Naive B cell (primary cell): Measurements from ENCODE around the gene TRAF3. TPM values are rescaled to one million over a fixed set of nuclear protein-coding genes. Genes with fewer than 3 reads are reported as not detected.
A peak's percentile ranks its signal among the peaks of the same experiment; 100 is the strongest.

Experiments
- ATAC-seq, 2 donors: fragments of 150-1000 bp; cut with Tn5 transposase; 2 replicates each; pipeline ENCODE4 v1.10.0; 2021; ENCODE audit warnings: low read depth in 2 of 2, mild to moderate bottlenecking in 2 of 2, moderate library complexity in 2 of 2
- DNase-seq: peaks from one replicate; pipeline ENCODE4 v3.0.0; 2022
- H3K27ac Mint-ChIP-seq, 6 donors: one replicate each; pipeline ENCODE4 v1.8.0; 2020 to 2022; ENCODE audit warnings: mild to moderate bottlenecking in 6 of 6, mixed read lengths in 6 of 6, moderate library complexity in 5 of 6, inconsistent platforms in 2 of 6
- H3K27me3 Mint-ChIP-seq, 3 donors: one replicate each; pipeline ENCODE4 v1.8.0; 2021 to 2022; ENCODE audit warnings: mixed read lengths in 3 of 3, mild to moderate bottlenecking in 1 of 3
- H3K36me3 Mint-ChIP-seq, 2 donors: one replicate each; pipeline ENCODE4 v1.8.0; 2020 to 2022; ENCODE audit warnings: mixed read lengths in 2 of 2, inconsistent platforms in 1 of 2, mild to moderate bottlenecking in 1 of 2
- H3K4me1 Mint-ChIP-seq, 3 donors: one replicate each; pipeline ENCODE4 v1.8.0; 2020 to 2022; ENCODE audit warnings: mixed read lengths in 3 of 3, inconsistent platforms in 1 of 3, mild to moderate bottlenecking in 1 of 3, moderate library complexity in 1 of 3
- H3K4me3 Mint-ChIP-seq, 8 donors: one replicate each; pipeline ENCODE4 v1.8.0; 2020 to 2022; ENCODE audit warnings: mild to moderate bottlenecking in 8 of 8, mixed read lengths in 8 of 8, moderate library complexity in 8 of 8, inconsistent platforms in 2 of 8
- H3K9me3 Mint-ChIP-seq, 7 donors: one replicate each; pipeline ENCODE4 v1.8.0; 2020 to 2022; ENCODE audit warnings: mixed read lengths in 7 of 7, mild to moderate bottlenecking in 5 of 7, inconsistent platforms in 2 of 7, moderate library complexity in 1 of 7
- polyA plus RNA-seq, 6 donors: library from polyadenylated mRNA; unstranded; fragments of 300-500 nt; fragmentation: Illumina TruSeq; gene quantifications; one replicate each; pipeline ENCODE4 v1.2.3, GENCODE V29; 2021; ENCODE audit warnings: low read depth in 6 of 6

Gene TRAF3
- polyA plus RNA-seq, 6 donors from 2014 or later, result 22.2 to 36.7 (median 27.0) TPM

- ATAC-seq (no peak), DNase-seq (no peak)
- Mint-ChIP-seq H3K27me3 (no peaks in the 10 kb centered on the region), H3K4me3 (peak overlapping the region; percentile 72 to 90 (median 80)), H3K4me1 (peaks cover 60 to 68% (median 66%) of the 10 kb centered on the region in 3 donors), H3K27ac (peak overlapping the region; percentile 96 to 99 (median 97)), H3K9me3 (no peaks in the 10 kb centered on the region), H3K36me3 (peaks cover 4 to 15% of the 10 kb centered on the region in 2 donors)
Measured at GRCh38 chr14:102775855-102776760, 1.1 kb upstream of the TRAF3 start.

- DNase-seq (no peak), ATAC-seq (peak; percentile 22 to 31)
- Mint-ChIP-seq H3K27ac (peak overlapping the region in 5 of 6 donors; percentile 91 to 99 (median 95)), H3K4me1 (peaks cover 58 to 71% (median 64%) of the 10 kb centered on the region in 3 donors), H3K27me3 (no peaks in the 10 kb centered on the region), H3K36me3 (peaks cover 4 to 15% of the 10 kb centered on the region in 2 donors), H3K4me3 (peak overlapping the region; percentile 75 to 95 (median 91)), H3K9me3 (no peaks in the 10 kb centered on the region)
Measured at GRCh38 chr14:102777711-102778337, 575 bp downstream of the TRAF3 start.

GRCh38 chr14:102778338-102779083 lies 1.3 kb downstream of the TRAF3 start:
- H3K9me3 Mint-ChIP-seq, result no peaks in the 10 kb centered on the region
- peak overlapping the region; percentile 91 to 96 (median 96) for H3K27ac Mint-ChIP-seq
- DNase-seq (peak; percentile 51), ATAC-seq (peak; percentile 3 to 4)
- peaks cover 57 to 71% (median 65%) of the 10 kb centered on the region in 3 donors for H3K4me1 Mint-ChIP-seq
- peaks cover 4 to 15% of the 10 kb centered on the region in 2 donors for H3K36me3 Mint-ChIP-seq
- H3K27me3 Mint-ChIP-seq, result no peaks in the 10 kb centered on the region
- peak overlapping the region; percentile 75 to 95 (median 91) for H3K4me3 Mint-ChIP-seq

GRCh38 chr14:102779084-102779462 lies 1.8 kb downstream of the TRAF3 start:
- no peaks in the 10 kb centered on the region for H3K9me3 Mint-ChIP-seq
- peaks cover 60 to 74% (median 69%) of the 10 kb centered on the region in 3 donors for H3K4me1 Mint-ChIP-seq
- DNase-seq (no peak), ATAC-seq (no peak)
- H3K4me3 Mint-ChIP-seq, result peak overlapping the region; percentile 75 to 95 (median 91)
- no peaks in the 10 kb centered on the region for H3K27me3 Mint-ChIP-seq
- H3K27ac Mint-ChIP-seq, result peak overlapping the region; percentile 91 to 96 (median 96)
- H3K36me3 Mint-ChIP-seq, result peaks cover 4 to 15% of the 10 kb centered on the region in 2 donors

GRCh38 chr14:102779574-102780315 lies 2.5 kb downstream of the TRAF3 start:
- Mint-ChIP-seq H3K27me3 (no peaks in the 10 kb centered on the region), H3K4me1 (peaks cover 61 to 75% (median 71%) of the 10 kb centered on the region in 3 donors), H3K36me3 (peaks cover 4 to 15% of the 10 kb centered on the region in 2 donors), H3K4me3 (peak overlapping the region; percentile 79 to 95 (median 91)), H3K9me3 (no peaks in the 10 kb centered on the region), H3K27ac (peak overlapping the region in 5 of 6 donors; percentile 39 to 96 (median 48))
- ATAC-seq (no peak), DNase-seq (no peak)

GRCh38 chr14:102781063-102781462 lies 3.8 kb downstream of the TRAF3 start:
- ATAC-seq (no peak), DNase-seq (no peak)
- Mint-ChIP-seq H3K4me1 (peaks cover 67 to 76% (median 74%) of the 10 kb centered on the region in 3 donors), H3K9me3 (no peaks in the 10 kb centered on the region), H3K36me3 (peaks cover 4 to 15% of the 10 kb centered on the region in 2 donors), H3K4me3 (peak overlapping the region in 7 of 8 donors; percentile 42 to 93 (median 76)), H3K27ac (peak overlapping the region in 4 of 6 donors; percentile 22 to 96 (median 86)), H3K27me3 (no peaks in the 10 kb centered on the region)

GRCh38 chr14:102782974-102783373 lies 5.7 kb downstream of the TRAF3 start:
- Mint-ChIP-seq H3K36me3 (peaks cover 4 to 15% of the 10 kb centered on the region in 2 donors), H3K27me3 (no peaks in the 10 kb centered on the region), H3K4me1 (peaks cover 66 to 91% (median 74%) of the 10 kb centered on the region in 3 donors), H3K9me3 (no peaks in the 10 kb centered on the region), H3K27ac (peak overlapping the region in 1 of 6 donors; percentile 28), H3K4me3 (peak overlapping the region in 1 of 8 donors; percentile 54)
- no peak for ATAC-seq
- no peak for DNase-seq

- ATAC-seq (no peak), DNase-seq (no peak)
- H3K9me3 Mint-ChIP-seq, result no peaks in the 10 kb centered on the region
- peaks cover 60 to 93% (median 74%) of the 10 kb centered on the region in 3 donors for H3K4me1 Mint-ChIP-seq
- H3K36me3 Mint-ChIP-seq, result peaks cover under 1 to 8% of the 10 kb centered on the region in 2 donors
- no peaks in the 10 kb centered on the region for H3K27me3 Mint-ChIP-seq
- peak overlapping the region; percentile 2 to 91 (median 28) for H3K27ac Mint-ChIP-seq
- H3K4me3 Mint-ChIP-seq, result peak overlapping the region in 3 of 8 donors; percentile 10 to 40 (median 39)
Measured at GRCh38 chr14:102784892-102785594, 7.8 kb downstream of the TRAF3 start.

- Mint-ChIP-seq H3K36me3 (peaks cover 0 to 8% of the 10 kb centered on the region in 2 donors), H3K4me3 (peak overlapping the region in 2 of 8 donors; percentile 10 to 35), H3K9me3 (peaks cover 0 to 1% (median 0%) of the 10 kb centered on the region in 7 donors), H3K4me1 (peaks cover 60 to 93% (median 74%) of the 10 kb centered on the region in 3 donors), H3K27ac (peak overlapping the region in 4 of 6 donors; percentile 2 to 43 (median 28)), H3K27me3 (no peaks in the 10 kb centered on the region)
- ATAC-seq (no peak), DNase-seq (no peak)
Measured at GRCh38 chr14:102785595-102785963, 8.3 kb downstream of the TRAF3 start.

GRCh38 chr14:102786768-102787167 lies 9.5 kb downstream of the TRAF3 start:
- ATAC-seq (peak in 1 of 2 donors; percentile 26), DNase-seq (no peak)
- Mint-ChIP-seq H3K36me3 (peaks cover 4 to 15% of the 10 kb centered on the region in 2 donors), H3K4me1 (peaks cover 61 to 97% (median 78%) of the 10 kb centered on the region in 3 donors), H3K9me3 (peaks cover 0 to 5% (median 0%) of the 10 kb centered on the region in 7 donors), H3K4me3 (peak overlapping the region in 3 of 8 donors; percentile 4 to 41 (median 9)), H3K27ac (peak overlapping the region in 2 of 6 donors; percentile 53 to 84), H3K27me3 (no peaks in the 10 kb centered on the region)

- ATAC-seq (no peak), DNase-seq (no peak)
- Mint-ChIP-seq H3K36me3 (peaks cover 13 to 24% of the 10 kb centered on the region in 2 donors), H3K27me3 (no peaks in the 10 kb centered on the region), H3K4me3 (peak overlapping the region in 2 of 8 donors; percentile 8 to 14), H3K4me1 (peaks cover 58 to 95% (median 81%) of the 10 kb centered on the region in 3 donors), H3K27ac (peak overlapping the region in 5 of 6 donors; percentile 0 to 73 (median 63)), H3K9me3 (peaks cover 0 to 10% (median 4%) of the 10 kb centered on the region in 7 donors)
Measured at GRCh38 chr14:102789349-102789748, 12.1 kb downstream of the TRAF3 start.
